T47D (cell line): Measurements from ENCODE around the gene WDR93.
"Not testable (repeated sequence)": the region's sequence is repeated elsewhere in the genome, so short reads cannot be mapped to it uniquely, and the experiment has no call there.

Source experiments
- DNase-seq, 2 experiments: peaks; one replicate each; pipeline versions ENCODE4 v3.0.0 to v3.0.0-alpha.2; 2011 to 2012; ENCODE audit warnings: low read depth in 1 of 2, low spot score in 1 of 2
- JUND ChIP-seq: IDR thresholded peaks from 2 replicates; pipeline ENCODE4 v1.6.1; 2012; ENCODE audit warnings: low read depth
- in situ Hi-C: cut with HindIII; loops from 2 replicates; pipeline ENCODE4 v1.10.0; 2016; ENCODE audit warnings: low sequenced_read_pairs, low pct_unique_long_range_greater_than_20kb

WDR93 gene

DNA sequence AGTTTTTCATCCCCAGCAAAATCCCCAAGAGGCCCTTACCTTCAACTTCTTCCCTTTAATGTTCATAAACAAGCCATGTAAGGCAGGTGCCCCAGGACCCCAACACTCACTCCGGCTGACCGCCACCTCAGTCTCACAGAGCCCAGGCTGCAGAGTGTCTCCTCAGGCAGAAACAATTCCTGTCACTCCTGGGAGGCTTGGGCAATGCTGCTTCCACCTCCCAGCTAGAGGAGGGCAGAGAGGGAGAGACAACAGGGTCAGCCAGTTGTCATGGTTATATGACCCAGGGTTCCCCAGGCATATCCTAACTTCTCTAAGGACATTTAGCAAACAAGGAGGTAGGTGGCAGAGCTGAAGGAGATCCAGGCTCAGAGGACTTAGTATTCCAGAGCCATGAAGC is 11.4 kb upstream of the WDR93 start, which contains the start of gene PLIN1:
Gene PLIN1, minus strand, starts transcription at position 156 of the 400 bp plus-strand sequence. CDS start 1,878 bp downstream, outside the sequence.
- in situ Hi-C loops = no loop called here

DNA sequence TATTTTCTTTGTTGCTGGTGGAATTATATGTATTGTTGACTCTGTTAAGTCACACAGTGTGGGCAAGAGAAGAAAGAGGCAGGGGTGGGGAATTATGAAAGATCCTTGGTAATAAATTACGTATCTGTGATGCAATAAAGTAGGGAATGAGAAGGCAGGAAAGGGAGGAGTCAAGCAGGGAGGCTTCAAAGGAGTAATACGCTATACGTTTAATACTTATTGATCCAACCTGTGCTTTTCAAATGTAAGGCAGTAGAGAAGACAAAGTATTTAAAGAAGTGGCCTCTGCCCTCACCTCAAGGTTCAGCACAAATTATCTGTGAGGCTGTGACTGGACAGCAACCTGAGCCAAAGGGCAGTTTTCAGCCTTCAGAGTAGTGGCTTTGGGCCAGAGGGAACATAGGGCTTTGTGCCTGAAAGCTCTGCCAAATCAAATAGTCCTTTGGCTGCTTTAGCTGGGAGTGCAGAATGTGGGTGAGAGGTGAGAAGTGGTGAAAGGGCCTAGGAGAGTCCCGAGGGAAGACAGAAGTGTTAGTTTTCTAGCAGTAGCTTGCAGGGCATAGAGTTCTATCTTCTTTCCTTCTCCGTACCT is 10.2 kb upstream of the WDR93 start:
- in situ Hi-C loops = no loop called here

More for the DNA sequence above, 11.4 kb upstream of the WDR93 start, which contains the start of gene PLIN1:
- TF ChIP-seq JUND = no peak
- DNase-seq = no peak

DNA sequence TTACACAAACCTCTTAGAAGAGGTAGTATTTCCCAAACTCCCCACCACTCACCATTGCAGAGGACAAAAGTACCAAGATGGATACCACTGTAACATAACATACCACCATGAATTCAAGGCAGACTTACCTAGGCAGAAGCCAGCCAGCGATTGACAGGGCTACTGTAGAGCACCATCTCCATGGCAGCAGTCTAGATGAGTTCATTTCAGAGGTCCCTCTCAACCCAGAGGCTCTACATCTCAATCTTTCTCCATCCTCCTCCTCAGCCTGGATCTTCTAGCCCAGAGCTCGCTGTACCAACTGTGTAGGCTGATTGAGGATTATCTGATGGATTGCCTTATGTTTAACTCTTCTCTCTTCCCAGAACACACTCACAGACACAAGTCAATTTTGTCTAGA is 9.5 kb upstream of the WDR93 start:
- TF ChIP-seq JUND = no peak
- in situ Hi-C loops = no loop called here
- DNase-seq = no peak

More for the DNA sequence above, 10.2 kb upstream of the WDR93 start:
- peak; percentile 72 to 95 for DNase-seq
- no peak for TF ChIP-seq JUND

DNA sequence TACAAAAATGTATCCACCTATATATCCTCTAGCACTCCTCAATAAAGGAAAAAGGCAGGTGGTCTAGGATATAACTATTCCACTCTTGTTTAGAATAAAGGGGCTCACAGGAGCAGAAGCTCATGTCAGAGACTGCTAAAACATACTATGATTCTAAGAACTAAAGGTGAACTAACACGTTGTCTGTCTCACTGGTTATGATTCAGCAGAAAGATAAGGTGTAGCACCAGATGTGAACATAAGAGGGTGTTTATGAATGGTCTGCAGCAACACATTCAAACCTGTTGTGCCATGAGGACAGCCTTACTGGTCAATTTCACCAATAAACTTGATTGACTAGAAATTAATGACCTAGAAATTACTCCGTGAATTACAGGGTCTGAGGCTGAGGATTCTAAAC is 4.6 kb upstream of the WDR93 start:
- in situ Hi-C loops = no loop called here
- no peak for DNase-seq
- TF ChIP-seq JUND = no peak

DNA sequence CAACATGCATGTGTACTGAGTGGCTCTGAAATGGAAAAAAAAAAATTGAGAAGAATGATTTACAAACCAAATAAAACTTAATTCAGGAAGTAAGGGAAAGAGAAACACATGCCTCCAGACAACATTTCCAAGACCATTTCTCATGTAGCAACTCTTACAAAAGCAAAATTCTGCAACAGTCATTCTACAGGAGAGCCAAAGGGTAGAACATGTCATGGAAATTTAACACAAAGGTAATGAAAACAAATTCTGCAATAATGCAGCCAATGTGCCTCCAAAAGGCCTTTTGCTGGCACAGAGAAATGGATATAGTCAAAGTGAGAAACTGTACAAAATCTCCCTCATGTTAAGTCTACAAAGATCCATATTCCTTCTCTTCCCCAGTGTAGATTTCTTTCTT is 4.1 kb upstream of the WDR93 start:
- no peak for TF ChIP-seq JUND
- DNase-seq = no peak
- in situ Hi-C loops = no loop called here

- in situ Hi-C loops, DNase-seq: not testable (repeated sequence)
Measured at GRCh38 chr15:89689930-89690275, 708 bp upstream of the WDR93 start.

- TF ChIP-seq JUND = no peak
- no peak for DNase-seq
- in situ Hi-C loops = no loop called here
Measured at GRCh38 chr15:89693091-89693490, 2.5 kb downstream of the WDR93 start.

DNA sequence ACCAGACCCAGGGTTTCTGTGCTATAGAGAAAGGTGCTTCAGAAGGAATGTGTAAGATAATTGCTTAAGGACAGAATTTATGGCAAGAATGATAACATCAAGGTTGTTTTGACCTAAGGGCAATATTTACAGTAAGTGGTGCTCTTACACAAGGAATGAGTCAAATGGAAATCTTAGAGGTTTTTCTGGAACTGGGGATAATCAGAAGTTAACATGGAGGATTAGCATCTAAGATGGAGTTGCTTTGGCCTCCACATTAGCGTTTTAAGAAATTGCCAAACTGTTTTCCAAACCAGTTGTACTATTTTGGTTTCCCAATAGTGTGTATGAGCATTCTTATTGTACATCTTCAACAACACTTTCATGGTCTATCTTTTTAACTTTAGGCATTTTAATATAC is 3.1 kb downstream of the WDR93 start:
- peak in 1 of 2 experiments; percentile 86 for DNase-seq
- in situ Hi-C loops = no loop called here
- no peak for TF ChIP-seq JUND

- no peak for TF ChIP-seq JUND
- DNase-seq = no peak
- in situ Hi-C loops = no loop called here
Measured at GRCh38 chr15:89695198-89695597, 4.6 kb downstream of the WDR93 start.

DNA sequence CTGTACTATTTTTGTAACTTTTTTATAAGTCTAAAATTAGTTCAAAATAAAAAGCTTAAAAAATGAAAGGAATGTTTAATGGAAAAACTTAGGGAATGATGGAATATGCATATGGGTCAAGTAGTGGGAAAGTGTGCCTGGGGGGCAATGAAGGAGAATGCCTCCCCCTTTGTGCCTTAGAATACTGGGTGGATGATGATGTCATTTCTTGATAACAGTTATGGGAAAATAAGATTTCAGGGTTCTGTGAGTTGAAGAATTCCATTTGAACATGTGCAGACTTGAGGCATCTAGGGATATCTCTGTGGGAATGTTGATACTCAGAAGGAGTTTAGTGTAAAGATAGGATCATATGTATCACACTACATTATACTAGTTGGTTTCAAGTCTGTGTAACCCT is 13.8 kb downstream of the WDR93 start:
- in situ Hi-C loops = no loop called here
- no peak for TF ChIP-seq JUND

DNA sequence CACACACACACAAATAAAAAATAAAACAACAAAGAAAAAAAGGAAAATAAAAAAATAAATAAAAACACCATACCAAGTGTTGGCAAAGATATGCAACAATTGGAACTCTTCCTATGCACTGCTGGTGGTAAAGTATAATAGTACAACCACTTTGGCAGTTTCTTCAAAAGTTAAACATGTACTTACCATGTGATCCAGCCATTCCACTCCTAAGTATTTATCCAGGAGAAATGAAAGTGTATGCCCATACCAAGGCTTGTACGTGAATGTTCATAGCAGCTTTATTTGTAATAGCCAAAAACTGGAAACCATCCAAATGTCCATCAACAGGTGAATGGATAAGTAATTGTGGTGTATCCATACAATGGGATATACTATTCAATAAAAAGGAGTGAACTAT is 17.0 kb downstream of the WDR93 start:
- DNase-seq = peak in 1 of 2 experiments; percentile 31
- in situ Hi-C loops = no loop called here
- TF ChIP-seq JUND = no peak

More for the DNA sequence above, 13.8 kb downstream of the WDR93 start:
- no peak for DNase-seq

DNA sequence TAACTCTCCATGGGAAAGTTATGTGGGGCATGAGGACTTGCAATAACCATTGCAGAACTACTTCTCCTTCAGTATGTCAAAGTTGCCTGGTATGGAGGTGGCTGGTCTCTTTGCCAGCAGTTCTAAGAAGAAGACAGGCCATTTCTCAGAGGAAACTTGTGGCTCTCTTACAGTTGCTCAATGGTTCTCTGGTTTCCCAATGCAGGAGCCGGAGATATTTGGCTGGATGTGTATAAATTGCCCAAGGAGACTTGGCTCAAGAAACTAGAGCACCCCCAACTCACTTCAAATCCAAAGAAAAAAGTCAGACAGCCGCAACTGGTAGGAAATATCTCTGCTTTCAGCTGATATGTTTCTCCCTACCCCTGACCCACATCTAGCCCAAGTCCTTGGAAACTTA is 24.2 kb downstream of the WDR93 start:
- TF ChIP-seq JUND = no peak

GRCh38 chr15:89723031-89723430 is 32.4 kb downstream of the WDR93 start:
- DNase-seq = no peak
- no peak for TF ChIP-seq JUND
- in situ Hi-C loops = no loop called here

More for the DNA sequence above, 24.2 kb downstream of the WDR93 start:
- DNase-seq = no peak
- in situ Hi-C loops = no loop called here

- no peak for DNase-seq
- in situ Hi-C loops = no loop called here
- TF ChIP-seq JUND = no peak
Measured at GRCh38 chr15:89724621-89725020, 34.0 kb downstream of the WDR93 start.
